ENCODE results near the gene ISG15. TPM values are rescaled to one million over a fixed set of nuclear protein-coding genes. Genes with fewer than 3 reads are reported as not detected.
A peak's percentile ranks its signal among the peaks of the same experiment; 100 is the strongest.

ISG15 gene
- polyA plus RNA-seq, 4 donors, result 21.1 to 282 (median 182) TPM

GRCh38 chr1:1038694-1039093 is 25.4 kb downstream of the ISG15 start:
- WGBS, 3 donors, result 79 to 91% (median 80%) methylated on average over 6 of the region's 6 CpGs

DNA sequence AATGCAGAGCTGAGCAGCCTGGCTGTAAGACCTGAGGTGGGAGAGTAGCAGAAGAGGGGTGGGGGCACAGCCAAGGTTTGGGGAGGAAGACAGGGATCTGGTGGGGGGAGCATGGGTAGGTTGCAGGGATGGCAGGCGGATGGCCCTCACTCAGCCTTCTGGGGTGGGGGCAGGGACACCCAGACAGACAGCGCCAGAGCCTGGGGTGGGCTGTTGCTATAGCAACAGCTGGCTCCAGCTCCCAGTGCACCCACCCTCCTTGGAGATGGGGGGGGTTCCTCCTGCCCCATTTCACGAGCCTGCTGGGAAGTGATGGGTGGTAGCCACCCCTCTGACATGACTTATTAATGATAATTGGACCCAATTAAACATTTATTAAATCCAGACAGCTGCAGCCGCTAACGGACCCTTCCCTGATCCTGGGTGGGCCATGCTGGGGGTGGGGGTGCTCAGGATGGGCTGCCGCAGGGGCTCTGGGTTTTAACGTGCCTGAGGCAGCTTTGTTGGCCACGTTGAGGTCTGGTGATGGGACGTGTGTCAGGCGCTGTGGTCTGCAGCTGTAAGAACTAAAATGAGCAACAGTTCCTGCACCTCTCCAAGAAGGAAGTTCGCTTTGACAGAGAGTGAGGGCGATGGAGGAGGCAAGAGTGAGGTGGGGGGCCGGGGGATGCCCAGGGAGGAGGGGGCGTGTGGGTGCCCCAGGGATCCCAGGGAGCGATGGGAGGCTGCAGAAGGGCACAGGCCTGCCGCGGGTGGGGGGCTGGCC is 26.0 kb downstream of the ISG15 start:
- DNase-seq, result no peak
- no peak overlapping the region for H3K4me3 ChIP-seq (ENCODE audit: low read depth in 1 of 3, low read length in 3 of 3)
- no peaks in the 10 kb centered on the region for H3K9me3 ChIP-seq (ENCODE audit: control insufficient read depth in 2 of 2, insufficient read depth in 1 of 2, low read depth in 1 of 2, low read length in 1 of 2)
- FAIRE-seq, result no peak
- H3K27ac ChIP-seq (ENCODE audit: low read depth in 1 of 3, low read length in 2 of 3), result no peak overlapping the region
- 37 to 40% (median 39%) methylated on average over 16 to 17 of the region's 17 CpGs for WGBS, 3 donors
- H3K27me3 ChIP-seq (ENCODE audit: control insufficient read depth in 3 of 3, insufficient read depth in 3 of 3, low read length in 3 of 3), result peaks cover 0 to 20% (median 4%) of the 10 kb centered on the region in 3 donors
- H3K36me3 ChIP-seq (ENCODE audit: control insufficient read depth in 3 of 3, insufficient read depth in 2 of 3, low read depth in 1 of 3, low read length in 3 of 3), result peaks cover 0 to 82% (median 2%) of the 10 kb centered on the region in 3 donors
- H3K4me1 ChIP-seq (ENCODE audit: control insufficient read depth in 3 of 3, insufficient read depth in 2 of 3, low read depth in 1 of 3, low read length in 2 of 3), result peaks cover 3 to 16% (median 6%) of the 10 kb centered on the region in 3 donors

More at GRCh38 chr1:1038694-1039093, 25.4 kb downstream of the ISG15 start:
- H3K4me3 ChIP-seq (ENCODE audit: low read depth in 1 of 3, low read length in 3 of 3), result no peak overlapping the region
- H3K27ac ChIP-seq (ENCODE audit: low read depth in 1 of 3, low read length in 2 of 3), result no peak overlapping the region
- H3K9me3 ChIP-seq (ENCODE audit: control insufficient read depth in 2 of 2, insufficient read depth in 1 of 2, low read depth in 1 of 2, low read length in 1 of 2), result no peaks in the 10 kb centered on the region
- H3K4me1 ChIP-seq (ENCODE audit: control insufficient read depth in 3 of 3, insufficient read depth in 2 of 3, low read depth in 1 of 3, low read length in 2 of 3), result peaks cover 3 to 16% (median 6%) of the 10 kb centered on the region in 3 donors
- H3K36me3 ChIP-seq (ENCODE audit: control insufficient read depth in 3 of 3, insufficient read depth in 2 of 3, low read depth in 1 of 3, low read length in 3 of 3), result peaks cover 0 to 77% (median 0%) of the 10 kb centered on the region in 3 donors
- DNase-seq (no peak), FAIRE-seq (no peak)
- H3K27me3 ChIP-seq (ENCODE audit: control insufficient read depth in 3 of 3, insufficient read depth in 3 of 3, low read length in 3 of 3), result peaks cover 0 to 22% (median 4%) of the 10 kb centered on the region in 3 donors

DNA sequence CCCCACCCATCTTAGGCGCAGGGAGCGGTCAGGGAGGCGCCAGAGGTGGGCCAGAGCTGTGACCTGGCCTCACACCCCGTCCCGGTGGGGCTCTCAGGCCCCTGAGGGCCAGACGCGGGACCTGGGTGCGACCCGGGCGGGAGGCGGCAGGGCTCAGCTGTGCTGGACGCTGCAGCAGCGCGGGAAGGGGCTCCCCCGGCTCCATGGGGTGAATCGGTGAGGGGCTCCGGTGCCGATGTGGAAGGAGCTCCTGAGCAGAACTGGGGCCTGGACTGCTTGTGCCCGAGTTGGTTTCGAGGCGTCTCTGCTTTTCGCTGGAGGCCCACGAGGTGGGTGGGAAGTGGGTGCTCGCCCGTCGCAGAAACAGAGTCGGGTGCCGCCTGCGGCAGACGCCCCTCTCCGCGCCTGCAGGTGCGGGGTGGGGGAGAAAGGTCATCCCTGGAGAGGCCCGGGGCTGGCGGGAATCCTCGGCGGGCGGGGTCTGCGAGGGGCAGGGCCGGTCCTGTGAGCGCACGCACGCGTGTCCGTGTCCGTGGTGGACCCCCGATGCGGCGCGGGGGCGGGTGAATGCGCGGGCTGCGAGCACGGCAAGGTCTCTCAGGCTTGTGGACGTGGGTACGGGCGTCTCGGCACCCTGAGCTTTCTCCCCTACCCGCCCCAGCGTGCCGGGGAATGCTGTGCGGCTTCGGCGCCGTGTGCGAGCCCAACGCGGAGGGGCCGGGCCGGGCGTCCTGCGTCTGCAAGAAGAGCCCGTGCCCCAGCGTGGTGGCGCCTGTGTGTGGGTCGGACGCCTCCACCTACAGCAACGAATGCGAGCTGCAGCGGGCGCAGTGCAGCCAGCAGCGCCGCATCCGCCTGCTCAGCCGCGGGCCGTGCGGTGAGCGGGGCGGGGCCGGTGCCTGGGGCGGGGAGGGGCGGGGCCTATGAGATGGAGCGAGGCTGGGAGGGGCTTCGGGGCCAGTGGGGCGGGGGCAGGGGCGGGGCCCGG is 27.0 kb downstream of the ISG15 start:
- DNase-seq (peak; percentile 74 to 82), FAIRE-seq (no peak)
- 1 to 3% (median 3%) methylated on average over 82 to 99 of the region's 99 CpGs for WGBS, 3 donors
- Histone ChIP-seq H3K4me1 (ENCODE audit: control insufficient read depth in 3 of 3, insufficient read depth in 2 of 3, low read depth in 1 of 3, low read length in 2 of 3) (peaks cover 3 to 16% (median 6%) of the 10 kb centered on the region in 3 donors), H3K4me3 (ENCODE audit: low read depth in 1 of 3, low read length in 3 of 3) (peak overlapping the region in 2 of 3 donors; percentile 17 to 40), H3K9me3 (ENCODE audit: control insufficient read depth in 2 of 2, insufficient read depth in 1 of 2, low read depth in 1 of 2, low read length in 1 of 2) (no peaks in the 10 kb centered on the region), H3K27ac (ENCODE audit: low read depth in 1 of 3, low read length in 2 of 3) (no peak overlapping the region), H3K27me3 (ENCODE audit: control insufficient read depth in 3 of 3, insufficient read depth in 3 of 3, low read length in 3 of 3) (peaks cover 0 to 20% (median 4%) of the 10 kb centered on the region in 3 donors), H3K36me3 (ENCODE audit: control insufficient read depth in 3 of 3, insufficient read depth in 2 of 3, low read depth in 1 of 3, low read length in 3 of 3) (peaks cover 0 to 82% (median 2%) of the 10 kb centered on the region in 3 donors)

GRCh38 chr1:1041092-1041523 is 27.8 kb downstream of the ISG15 start:
- H3K9me3 ChIP-seq (ENCODE audit: control insufficient read depth in 2 of 2, insufficient read depth in 1 of 2, low read depth in 1 of 2, low read length in 1 of 2), result no peaks in the 10 kb centered on the region
- DNase-seq (no peak), FAIRE-seq (no peak)
- H3K27me3 ChIP-seq (ENCODE audit: control insufficient read depth in 3 of 3, insufficient read depth in 3 of 3, low read length in 3 of 3), result peaks cover 0 to 20% (median 4%) of the 10 kb centered on the region in 3 donors
- H3K27ac ChIP-seq (ENCODE audit: low read depth in 1 of 3, low read length in 2 of 3), result no peak overlapping the region
- peaks cover 3 to 16% (median 6%) of the 10 kb centered on the region in 3 donors for H3K4me1 ChIP-seq (ENCODE audit: control insufficient read depth in 3 of 3, insufficient read depth in 2 of 3, low read depth in 1 of 3, low read length in 2 of 3)
- peaks cover 0 to 82% (median 2%) of the 10 kb centered on the region in 3 donors for H3K36me3 ChIP-seq (ENCODE audit: control insufficient read depth in 3 of 3, insufficient read depth in 2 of 3, low read depth in 1 of 3, low read length in 3 of 3)
- no peak overlapping the region for H3K4me3 ChIP-seq (ENCODE audit: low read depth in 1 of 3, low read length in 3 of 3)
- WGBS, 3 donors, result 61 to 92% (median 85%) methylated on average over 45 to 58 of the region's 60 CpGs

GRCh38 chr1:1041873-1042272 is 28.6 kb downstream of the ISG15 start:
- FAIRE-seq (no peak), DNase-seq (no peak)
- 89 to 93% (median 92%) methylated on average over 23 to 25 of the region's 25 CpGs for WGBS, 3 donors

DNA sequence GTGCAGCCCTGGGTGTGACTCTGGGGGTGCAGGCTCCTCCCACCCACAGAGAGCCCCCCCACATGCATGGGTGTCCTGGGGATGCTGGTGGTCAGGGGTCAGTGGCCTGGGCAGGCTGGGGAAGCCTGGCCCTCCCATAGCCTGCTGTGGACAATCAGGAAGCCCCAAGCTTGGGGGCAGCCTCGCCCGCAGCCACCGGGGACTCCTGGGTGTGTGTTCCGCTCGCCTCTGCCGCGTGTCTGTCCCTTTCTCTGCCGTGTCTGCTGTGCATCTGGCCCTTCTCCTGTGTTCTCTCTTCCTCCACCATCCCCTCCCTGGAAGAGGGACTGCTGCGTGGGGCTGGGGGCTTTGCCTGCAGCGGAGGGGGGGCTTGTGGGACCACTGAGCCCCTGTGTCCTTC is 29.5 kb downstream of the ISG15 start:
- no peak overlapping the region for H3K27ac ChIP-seq (ENCODE audit: low read depth in 1 of 3, low read length in 2 of 3)
- H3K4me3 ChIP-seq (ENCODE audit: low read depth in 1 of 3, low read length in 3 of 3), result no peak overlapping the region
- FAIRE-seq (no peak), DNase-seq (no peak)
- H3K9me3 ChIP-seq (ENCODE audit: control insufficient read depth in 2 of 2, insufficient read depth in 1 of 2, low read depth in 1 of 2, low read length in 1 of 2), result no peaks in the 10 kb centered on the region
- peaks cover 0 to 20% (median 4%) of the 10 kb centered on the region in 3 donors for H3K27me3 ChIP-seq (ENCODE audit: control insufficient read depth in 3 of 3, insufficient read depth in 3 of 3, low read length in 3 of 3)
- WGBS, 3 donors, result 76 to 100% (median 88%) methylated on average over 3 to 10 of the region's 10 CpGs
- peaks cover 3 to 16% (median 6%) of the 10 kb centered on the region in 3 donors for H3K4me1 ChIP-seq (ENCODE audit: control insufficient read depth in 3 of 3, insufficient read depth in 2 of 3, low read depth in 1 of 3, low read length in 2 of 3)
- peaks cover 0 to 82% (median 6%) of the 10 kb centered on the region in 3 donors for H3K36me3 ChIP-seq (ENCODE audit: control insufficient read depth in 3 of 3, insufficient read depth in 2 of 3, low read depth in 1 of 3, low read length in 3 of 3)

More at GRCh38 chr1:1041873-1042272, 28.6 kb downstream of the ISG15 start:
- Histone ChIP-seq H3K27me3 (ENCODE audit: control insufficient read depth in 3 of 3, insufficient read depth in 3 of 3, low read length in 3 of 3) (peaks cover 0 to 20% (median 4%) of the 10 kb centered on the region in 3 donors), H3K27ac (ENCODE audit: low read depth in 1 of 3, low read length in 2 of 3) (no peak overlapping the region), H3K4me1 (ENCODE audit: control insufficient read depth in 3 of 3, insufficient read depth in 2 of 3, low read depth in 1 of 3, low read length in 2 of 3) (peaks cover 3 to 16% (median 6%) of the 10 kb centered on the region in 3 donors), H3K4me3 (ENCODE audit: low read depth in 1 of 3, low read length in 3 of 3) (no peak overlapping the region), H3K9me3 (ENCODE audit: control insufficient read depth in 2 of 2, insufficient read depth in 1 of 2, low read depth in 1 of 2, low read length in 1 of 2) (no peaks in the 10 kb centered on the region), H3K36me3 (ENCODE audit: control insufficient read depth in 3 of 3, insufficient read depth in 2 of 3, low read depth in 1 of 3, low read length in 3 of 3) (peaks cover 0 to 82% (median 6%) of the 10 kb centered on the region in 3 donors)

GRCh38 chr1:1043411-1043810 is 30.1 kb downstream of the ISG15 start:
- no peak overlapping the region for H3K4me3 ChIP-seq (ENCODE audit: low read depth in 1 of 3, low read length in 3 of 3)
- peaks cover 0 to 15% (median 1%) of the 10 kb centered on the region in 3 donors for H3K27me3 ChIP-seq (ENCODE audit: control insufficient read depth in 3 of 3, insufficient read depth in 3 of 3, low read length in 3 of 3)
- FAIRE-seq (no peak), DNase-seq (no peak)
- H3K9me3 ChIP-seq (ENCODE audit: control insufficient read depth in 2 of 2, insufficient read depth in 1 of 2, low read depth in 1 of 2, low read length in 1 of 2), result no peaks in the 10 kb centered on the region
- H3K27ac ChIP-seq (ENCODE audit: low read depth in 1 of 3, low read length in 2 of 3), result no peak overlapping the region
- H3K4me1 ChIP-seq (ENCODE audit: control insufficient read depth in 3 of 3, insufficient read depth in 2 of 3, low read depth in 1 of 3, low read length in 2 of 3), result peaks cover 3 to 16% (median 6%) of the 10 kb centered on the region in 3 donors
- WGBS, 3 donors, result 94 to 95% (median 94%) methylated on average over 23 to 27 of the region's 27 CpGs
- peaks cover 0 to 78% (median 6%) of the 10 kb centered on the region in 3 donors for H3K36me3 ChIP-seq (ENCODE audit: control insufficient read depth in 3 of 3, insufficient read depth in 2 of 3, low read depth in 1 of 3, low read length in 3 of 3)

DNA sequence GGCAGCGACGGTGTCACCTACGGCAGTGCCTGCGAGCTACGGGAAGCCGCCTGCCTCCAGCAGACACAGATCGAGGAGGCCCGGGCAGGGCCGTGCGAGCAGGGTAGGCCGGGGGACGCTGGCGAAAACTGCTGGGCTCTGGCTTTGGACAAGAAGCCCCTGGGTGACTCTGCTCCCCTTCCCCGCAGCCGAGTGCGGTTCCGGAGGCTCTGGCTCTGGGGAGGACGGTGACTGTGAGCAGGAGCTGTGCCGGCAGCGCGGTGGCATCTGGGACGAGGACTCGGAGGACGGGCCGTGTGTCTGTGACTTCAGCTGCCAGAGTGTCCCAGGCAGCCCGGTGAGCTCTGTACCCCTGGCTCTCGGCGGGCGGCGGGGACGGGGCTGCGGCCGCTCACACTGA is 30.6 kb downstream of the ISG15 start:
- FAIRE-seq, result no peak
- no peak for DNase-seq
- Histone ChIP-seq H3K9me3 (ENCODE audit: control insufficient read depth in 2 of 2, insufficient read depth in 1 of 2, low read depth in 1 of 2, low read length in 1 of 2) (no peaks in the 10 kb centered on the region), H3K27ac (ENCODE audit: low read depth in 1 of 3, low read length in 2 of 3) (no peak overlapping the region), H3K4me1 (ENCODE audit: control insufficient read depth in 3 of 3, insufficient read depth in 2 of 3, low read depth in 1 of 3, low read length in 2 of 3) (peaks cover 3 to 16% (median 6%) of the 10 kb centered on the region in 3 donors), H3K4me3 (ENCODE audit: low read depth in 1 of 3, low read length in 3 of 3) (no peak overlapping the region), H3K36me3 (ENCODE audit: control insufficient read depth in 3 of 3, insufficient read depth in 2 of 3, low read depth in 1 of 3, low read length in 3 of 3) (peaks cover 0 to 77% (median 6%) of the 10 kb centered on the region in 3 donors), H3K27me3 (ENCODE audit: control insufficient read depth in 3 of 3, insufficient read depth in 3 of 3, low read length in 3 of 3) (peaks cover 0 to 11% (median 0%) of the 10 kb centered on the region in 3 donors)
- WGBS, 3 donors, result 95 to 96% (median 96%) methylated on average over 33 of the region's 33 CpGs

Data from small intestine (tissue), 7 donors.